ENCODE results near the gene TRIM2. TPM values are rescaled to one million over a fixed set of nuclear protein-coding genes. Genes with fewer than 3 reads are reported as not detected.
A peak's percentile ranks its signal among the peaks of the same experiment; 100 is the strongest.
"Not testable (repeated sequence)": the region's sequence is repeated elsewhere in the genome, so short reads cannot be mapped to it uniquely, and the experiment has no call there.

TRIM2 gene
- total RNA-seq, 3 donors from 2014 or later: 0.34 to 0.94 (median 0.49) TPM

- peaks cover 2% of the 10 kb centered on the region for H3K4me1 Mint-ChIP-seq (ENCODE audit: low read depth)
- no peak for DNase-seq
- no peaks in the 10 kb centered on the region for H3K27me3 Mint-ChIP-seq (ENCODE audit: low read depth)
- no peak overlapping the region for H3K4me3 Mint-ChIP-seq
- H3K9me3 Mint-ChIP-seq: no peaks in the 10 kb centered on the region
- H3K36me3 Mint-ChIP-seq (ENCODE audit: insufficient read depth): no peaks in the 10 kb centered on the region
- ATAC-seq: no peak
These were observed 26.4 kb upstream of the TRIM2 start for GRCh38 chr4:153177841-153178240.

DNA sequence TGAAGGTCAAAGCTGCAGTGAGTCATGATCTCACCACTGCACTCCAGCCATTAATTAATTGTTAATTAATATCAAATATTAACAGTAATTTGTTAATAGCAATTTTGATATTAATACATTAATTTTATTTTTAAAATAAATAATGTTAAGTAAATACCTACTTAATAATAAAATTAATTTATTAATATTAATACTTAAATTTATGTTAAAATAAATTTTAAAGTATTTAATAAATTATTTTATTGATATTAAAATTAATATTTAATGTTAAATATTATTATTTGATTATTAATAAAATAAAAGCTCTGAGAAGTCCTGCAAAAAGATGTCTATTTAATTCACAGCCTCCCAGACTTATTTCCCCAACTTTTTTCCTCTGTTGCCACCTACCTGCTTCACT lies 25.1 kb upstream of the TRIM2 start:
- Mint-ChIP-seq H3K4me3 (no peak overlapping the region), H3K4me1 (ENCODE audit: low read depth) (peaks cover 2% of the 10 kb centered on the region), H3K36me3 (ENCODE audit: insufficient read depth) (no peaks in the 10 kb centered on the region), H3K9me3 (no peaks in the 10 kb centered on the region), H3K27me3 (ENCODE audit: low read depth) (no peaks in the 10 kb centered on the region)
- ATAC-seq (no peak), DNase-seq (no peak)

DNA sequence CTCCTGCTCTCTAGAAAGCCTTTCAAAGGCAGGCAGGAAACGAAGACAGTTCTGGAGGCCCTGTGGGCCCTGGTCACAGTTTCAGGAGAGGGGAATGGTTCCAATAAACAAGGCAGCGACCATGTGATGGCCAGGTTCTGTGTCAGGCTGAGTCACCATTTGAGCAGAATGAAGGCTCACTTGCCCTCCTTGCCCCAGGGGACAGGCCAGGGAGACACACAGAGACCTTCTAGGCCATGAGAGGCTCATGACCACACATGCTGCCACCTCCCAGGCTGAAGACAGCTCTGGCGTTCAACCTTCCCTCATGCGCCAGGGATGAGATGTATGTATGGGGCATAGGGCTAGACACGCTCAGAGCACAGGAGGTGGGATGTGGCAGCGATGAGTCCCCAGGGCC lies 22.9 kb upstream of the TRIM2 start:
- no peak overlapping the region for H3K4me3 Mint-ChIP-seq
- H3K36me3 Mint-ChIP-seq (ENCODE audit: insufficient read depth): no peaks in the 10 kb centered on the region
- ATAC-seq (no peak), DNase-seq (no peak)
- H3K27me3 Mint-ChIP-seq (ENCODE audit: low read depth): no peaks in the 10 kb centered on the region
- H3K4me1 Mint-ChIP-seq (ENCODE audit: low read depth): peaks cover 2% of the 10 kb centered on the region
- H3K9me3 Mint-ChIP-seq: no peaks in the 10 kb centered on the region

DNA sequence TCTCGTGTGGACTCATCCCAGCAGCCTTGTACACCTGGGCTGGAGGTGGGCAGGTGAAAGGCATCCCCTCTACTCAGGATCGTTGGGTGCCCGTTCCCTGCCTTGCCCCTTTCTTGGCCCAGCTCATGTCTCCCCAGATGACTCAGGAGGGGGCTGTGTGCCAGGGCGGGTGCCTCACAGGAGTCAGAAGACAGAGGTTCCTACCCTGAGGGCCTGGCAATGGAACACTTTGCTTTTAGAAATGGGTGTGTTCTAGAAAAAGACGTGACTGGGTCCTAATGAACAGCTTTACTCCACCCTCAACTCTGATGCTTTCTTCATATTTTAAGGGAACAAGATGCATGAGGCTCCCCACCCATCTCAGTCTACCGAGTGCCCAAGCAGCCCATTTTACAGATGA lies 22.5 kb upstream of the TRIM2 start:
- Mint-ChIP-seq H3K4me3 (no peak overlapping the region), H3K4me1 (ENCODE audit: low read depth) (peaks cover 2% of the 10 kb centered on the region), H3K36me3 (ENCODE audit: insufficient read depth) (no peaks in the 10 kb centered on the region), H3K27me3 (ENCODE audit: low read depth) (no peaks in the 10 kb centered on the region), H3K9me3 (no peaks in the 10 kb centered on the region)
- DNase-seq: no peak
- no peak for ATAC-seq

DNA sequence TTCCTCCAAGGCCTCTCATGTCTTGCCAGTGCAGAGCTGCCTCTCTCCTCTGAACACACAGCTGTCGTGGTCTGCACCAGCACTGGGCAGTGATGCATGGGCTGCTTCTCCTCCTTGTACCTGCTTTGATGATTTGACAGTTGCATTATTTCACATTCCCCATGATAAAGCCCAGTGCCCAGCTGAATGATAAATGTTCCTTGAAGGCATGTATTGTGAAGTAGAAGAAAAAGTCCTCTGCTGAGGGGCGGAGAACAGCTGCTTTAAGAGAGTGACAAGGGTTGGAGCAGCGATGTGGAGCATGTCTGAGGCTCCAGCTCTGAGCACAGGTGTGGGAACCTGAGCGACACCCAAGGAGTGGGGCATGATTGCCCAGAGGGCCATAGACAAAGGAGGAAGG lies 21.1 kb upstream of the TRIM2 start:
- no peak for ATAC-seq
- no peaks in the 10 kb centered on the region for H3K27me3 Mint-ChIP-seq (ENCODE audit: low read depth)
- peaks cover 2% of the 10 kb centered on the region for H3K4me1 Mint-ChIP-seq (ENCODE audit: low read depth)
- no peaks in the 10 kb centered on the region for H3K36me3 Mint-ChIP-seq (ENCODE audit: insufficient read depth)
- DNase-seq: no peak
- H3K9me3 Mint-ChIP-seq: no peaks in the 10 kb centered on the region
- H3K4me3 Mint-ChIP-seq: no peak overlapping the region

- Mint-ChIP-seq H3K4me3 (no peak overlapping the region), H3K27me3 (ENCODE audit: low read depth) (no peaks in the 10 kb centered on the region)
These were observed 18.9 kb upstream of the TRIM2 start for GRCh38 chr4:153185331-153185852.

GRCh38 chr4:153186046-153186728 lies 18.1 kb upstream of the TRIM2 start:
- H3K27me3 Mint-ChIP-seq (ENCODE audit: low read depth): no peaks in the 10 kb centered on the region
- ATAC-seq (no peak), DNase-seq (no peak)
- no peaks in the 10 kb centered on the region for H3K36me3 Mint-ChIP-seq (ENCODE audit: insufficient read depth)
- H3K9me3 Mint-ChIP-seq: no peaks in the 10 kb centered on the region
- peaks cover 2% of the 10 kb centered on the region for H3K4me1 Mint-ChIP-seq (ENCODE audit: low read depth)
- no peak overlapping the region for H3K4me3 Mint-ChIP-seq

More at GRCh38 chr4:153185331-153185852, 18.9 kb upstream of the TRIM2 start:
- Mint-ChIP-seq H3K9me3 (no peaks in the 10 kb centered on the region), H3K4me1 (ENCODE audit: low read depth) (peaks cover 2% of the 10 kb centered on the region), H3K36me3 (ENCODE audit: insufficient read depth) (no peaks in the 10 kb centered on the region)
- DNase-seq (no peak), ATAC-seq (no peak)

DNA sequence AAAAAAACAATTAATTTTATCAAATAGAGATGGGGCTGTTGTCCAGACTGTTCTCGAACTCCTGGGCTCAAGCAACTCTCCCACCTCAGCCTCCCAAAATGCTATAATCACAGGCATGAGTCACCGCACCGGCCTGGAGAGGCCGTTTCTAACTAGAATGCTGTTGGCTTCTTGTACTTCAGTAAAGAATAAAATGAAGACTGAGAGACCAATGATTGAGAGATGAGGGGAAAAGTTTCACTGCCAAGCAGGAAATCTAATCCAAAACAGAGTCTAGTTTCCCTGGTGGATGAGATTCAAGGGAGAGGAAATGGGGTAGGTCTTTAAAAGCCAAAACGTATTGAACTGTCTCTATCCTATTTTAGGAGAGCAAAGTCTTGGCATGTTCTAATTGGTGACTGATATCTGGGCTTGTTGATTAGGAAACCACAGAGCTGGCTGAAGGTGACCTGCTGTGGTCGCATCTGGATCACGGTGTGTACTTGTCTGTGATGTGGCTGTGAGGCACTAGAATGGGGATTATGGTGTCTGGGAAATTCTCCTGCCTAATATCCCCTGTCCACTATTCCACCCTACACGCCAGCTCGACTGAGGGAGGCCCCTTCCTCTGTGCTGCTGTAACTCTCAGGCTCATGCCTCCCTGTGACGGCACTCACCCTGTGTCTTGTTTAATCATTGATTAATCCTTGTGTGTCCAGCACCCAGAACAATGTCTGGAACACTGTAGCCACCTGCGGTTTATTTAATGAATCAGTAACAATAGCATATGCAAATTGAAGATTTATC lies 15.0 kb upstream of the TRIM2 start:
- ATAC-seq (no peak), DNase-seq (no peak)
- no peaks in the 10 kb centered on the region for H3K9me3 Mint-ChIP-seq
- no peak overlapping the region for H3K4me3 Mint-ChIP-seq
- no peaks in the 10 kb centered on the region for H3K36me3 Mint-ChIP-seq (ENCODE audit: insufficient read depth)
- no peaks in the 10 kb centered on the region for H3K27me3 Mint-ChIP-seq (ENCODE audit: low read depth)
- no peaks in the 10 kb centered on the region for H3K4me1 Mint-ChIP-seq (ENCODE audit: low read depth)

- ATAC-seq (no peak), DNase-seq (no peak)
- Mint-ChIP-seq H3K4me3 (no peak overlapping the region), H3K27me3 (ENCODE audit: low read depth) (no peaks in the 10 kb centered on the region), H3K36me3 (ENCODE audit: insufficient read depth) (no peaks in the 10 kb centered on the region), H3K9me3 (no peaks in the 10 kb centered on the region), H3K4me1 (ENCODE audit: low read depth) (no peaks in the 10 kb centered on the region)
These were observed 12.4 kb upstream of the TRIM2 start for GRCh38 chr4:153191795-153192363.

GRCh38 chr4:153197301-153197700 lies 6.9 kb upstream of the TRIM2 start:
- Mint-ChIP-seq H3K36me3 (ENCODE audit: insufficient read depth) (no peaks in the 10 kb centered on the region), H3K27me3 (ENCODE audit: low read depth) (no peaks in the 10 kb centered on the region), H3K9me3 (no peaks in the 10 kb centered on the region), H3K4me3 (no peak overlapping the region), H3K4me1 (ENCODE audit: low read depth) (no peaks in the 10 kb centered on the region)
- ATAC-seq (no peak), DNase-seq (no peak)

- H3K9me3 Mint-ChIP-seq: no peaks in the 10 kb centered on the region
- DNase-seq (no peak), ATAC-seq (no peak)
- H3K4me1 Mint-ChIP-seq (ENCODE audit: low read depth): no peaks in the 10 kb centered on the region
- H3K36me3 Mint-ChIP-seq (ENCODE audit: insufficient read depth): no peaks in the 10 kb centered on the region
- H3K4me3 Mint-ChIP-seq: no peak overlapping the region
- H3K27me3 Mint-ChIP-seq (ENCODE audit: low read depth): no peaks in the 10 kb centered on the region
These were observed 5.5 kb upstream of the TRIM2 start for GRCh38 chr4:153198719-153199118.

DNA sequence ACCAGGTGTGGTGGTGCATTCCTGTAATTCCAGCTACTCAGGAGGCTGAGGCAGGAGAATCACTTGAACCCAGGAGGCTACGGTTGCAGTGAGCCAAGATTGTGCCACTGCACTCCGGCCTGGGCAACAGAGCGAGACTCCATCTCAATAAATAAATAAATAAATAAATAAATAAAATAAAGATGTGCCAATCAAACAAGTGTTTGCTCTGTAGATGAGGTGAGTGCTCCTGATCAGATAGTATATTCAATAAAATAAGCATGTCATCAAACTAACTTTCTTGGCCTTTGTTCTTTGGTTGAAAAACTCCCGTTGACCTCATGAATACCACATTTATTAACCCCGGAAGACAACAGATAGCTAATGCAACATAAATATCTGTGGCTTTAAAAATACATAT lies 497 bp upstream of the TRIM2 start:
- H3K36me3 Mint-ChIP-seq (ENCODE audit: insufficient read depth); H3K9me3 Mint-ChIP-seq; H3K4me3 Mint-ChIP-seq; DNase-seq; ATAC-seq; H3K27me3 Mint-ChIP-seq (ENCODE audit: low read depth): not testable (repeated sequence)
- peaks cover 29% of the 10 kb centered on the region for H3K4me1 Mint-ChIP-seq (ENCODE audit: low read depth)

GRCh38 chr4:153204728-153205648 lies 745 bp downstream of the TRIM2 start:
- peaks cover 29% of the 10 kb centered on the region for H3K4me1 Mint-ChIP-seq (ENCODE audit: low read depth)
- DNase-seq (peak; percentile 18), ATAC-seq (peak; percentile 47 to 66)
- H3K4me3 Mint-ChIP-seq: peak overlapping the region; percentile 25
- H3K27me3 Mint-ChIP-seq (ENCODE audit: low read depth): peaks cover 2% of the 10 kb centered on the region
- no peaks in the 10 kb centered on the region for H3K9me3 Mint-ChIP-seq
- H3K36me3 Mint-ChIP-seq (ENCODE audit: insufficient read depth): no peaks in the 10 kb centered on the region

GRCh38 chr4:153205757-153206156 lies 1.5 kb downstream of the TRIM2 start:
- no peaks in the 10 kb centered on the region for H3K9me3 Mint-ChIP-seq
- H3K36me3 Mint-ChIP-seq (ENCODE audit: insufficient read depth): no peaks in the 10 kb centered on the region
- ATAC-seq (peak; percentile 42 to 56), DNase-seq (peak; percentile 34)
- peaks cover 29% of the 10 kb centered on the region for H3K4me1 Mint-ChIP-seq (ENCODE audit: low read depth)
- H3K4me3 Mint-ChIP-seq: no peak overlapping the region
- peaks cover 2% of the 10 kb centered on the region for H3K27me3 Mint-ChIP-seq (ENCODE audit: low read depth)
